IMR-90 (cell line): Measurements from ENCODE around the gene RAN.

Experiments used
- CEBPB ChIP-seq: IDR thresholded peaks from 2 replicates; pipeline ENCODE4 v1.6.1; 2012; ENCODE audit warnings: low read depth, low read length, improper control_type of control experiment
- CTCF ChIP-seq: conservative IDR thresholded peaks from 2 replicates; pipeline ENCODE4 v1.5.1; 2012; ENCODE audit warnings: mild to moderate bottlenecking, low read depth, low read length, improper control_type of control experiment
- FOS ChIP-seq: fragments of 150-350 bp; IDR thresholded peaks from 2 replicates; pipeline ENCODE4 v1.6.1; 2016; ENCODE audit warnings: low read depth, low read length
- MAZ ChIP-seq: IDR thresholded peaks from 2 replicates; pipeline ENCODE4 v1.6.1; 2012; ENCODE audit warnings: low read depth, mild to moderate bottlenecking, low read length, improper control_type of control experiment, moderate library complexity, borderline replicate concordance
- MXI1 ChIP-seq: IDR thresholded peaks from 2 replicates; pipeline ENCODE4 v1.6.1; 2012; ENCODE audit warnings: low read depth, mild to moderate bottlenecking, low read length, moderate library complexity, borderline replicate concordance
- NFE2L2 ChIP-seq: fragments of 150-350 bp; IDR thresholded peaks from 2 replicates; pipeline ENCODE4 v1.6.1; 2016; ENCODE audit warnings: low read depth, mild to moderate bottlenecking, low read length
- POLR2A ChIP-seq: IDR thresholded peaks from 2 replicates; pipeline ENCODE4 v1.6.1; 2012; ENCODE audit warnings: mild to moderate bottlenecking, low read depth, low read length
- RAD21 ChIP-seq: IDR thresholded peaks from 2 replicates; pipeline ENCODE4 v1.6.1; 2012; ENCODE audit warnings: low read length, improper control_type of control experiment
- RFX5 ChIP-seq: IDR thresholded peaks from 2 replicates; pipeline ENCODE4 v1.8.0; 2012; ENCODE audit warnings: low read depth, mild to moderate bottlenecking, low read length, moderate library complexity
- SMC3 ChIP-seq: fragments of 150-350 bp; IDR thresholded peaks from 2 replicates; pipeline ENCODE4 v1.6.1; 2016; ENCODE audit warnings: low read depth, mild to moderate bottlenecking, antibody characterized with exemption, low read length, moderate library complexity
- USF2 ChIP-seq: fragments of 150-350 bp; IDR thresholded peaks from 2 replicates; pipeline ENCODE4 v1.6.1; 2017; ENCODE audit warnings: mild to moderate bottlenecking, antibody characterized with exemption, low read length, low read depth

GRCh38 chr12:130877333-130877732 lies 5.5 kb downstream of the RAN start:
- TF ChIP-seq POLR2A: no peak
- no peak for TF ChIP-seq NFE2L2
- TF ChIP-seq USF2: no peak
- TF ChIP-seq CTCF: no peak
- no peak for TF ChIP-seq MXI1
- no peak for TF ChIP-seq RFX5
- TF ChIP-seq SMC3: no peak
- no peak for TF ChIP-seq CEBPB
- TF ChIP-seq MAZ: no peak
- no peak for TF ChIP-seq FOS
- TF ChIP-seq RAD21: no peak
